Activated T-helper 17 cell treated with anti-CD3 and anti-CD28 coated beads, Interleukin-2, amount 50 U/mL, for 72 hours (primary cell): ENCODE measurements around the gene GPSM3. TPM values are rescaled to one million over a fixed set of nuclear protein-coding genes. Genes with fewer than 3 reads are reported as not detected.
"Not testable (repeated sequence)": the region's sequence is repeated elsewhere in the genome, so short reads cannot be mapped to it uniquely, and the experiment has no call there.

ENCODE experiments used
- ATAC-seq: fragments of 150-1000 bp; cut with Tn5 transposase; replicated peaks from 2 replicates; pipeline ENCODE4 v1.10.0; 2021; ENCODE audit warnings: mild to moderate bottlenecking, moderate library complexity
- H3K27ac Mint-ChIP-seq: one replicate; pipeline ENCODE4 v1.8.0; 2022; ENCODE audit warnings: mixed read lengths
- H3K27me3 Mint-ChIP-seq: one replicate; pipeline ENCODE4 v1.8.0; 2022; ENCODE audit warnings: mixed read lengths
- H3K36me3 Mint-ChIP-seq: one replicate; pipeline ENCODE4 v1.8.0; 2022; ENCODE audit warnings: low read depth, mild to moderate bottlenecking, mixed read lengths
- H3K4me1 Mint-ChIP-seq: one replicate; pipeline ENCODE4 v1.8.0; 2022; ENCODE audit warnings: mixed read lengths
- H3K4me3 Mint-ChIP-seq: one replicate; pipeline ENCODE4 v1.8.0; 2022; ENCODE audit warnings: mild to moderate bottlenecking, mixed read lengths
- H3K9me3 Mint-ChIP-seq: one replicate; pipeline ENCODE4 v1.8.0; 2022; ENCODE audit warnings: mixed read lengths
- total RNA-seq, 2 donors: library from RNA; stranded (reverse); gene quantifications; one replicate each; pipeline ENCODE4 v1.2.3, GENCODE V29; 2022

The GPSM3 gene
- total RNA-seq, 2 donors from 2014 or later = 136 to 227 TPM

DNA sequence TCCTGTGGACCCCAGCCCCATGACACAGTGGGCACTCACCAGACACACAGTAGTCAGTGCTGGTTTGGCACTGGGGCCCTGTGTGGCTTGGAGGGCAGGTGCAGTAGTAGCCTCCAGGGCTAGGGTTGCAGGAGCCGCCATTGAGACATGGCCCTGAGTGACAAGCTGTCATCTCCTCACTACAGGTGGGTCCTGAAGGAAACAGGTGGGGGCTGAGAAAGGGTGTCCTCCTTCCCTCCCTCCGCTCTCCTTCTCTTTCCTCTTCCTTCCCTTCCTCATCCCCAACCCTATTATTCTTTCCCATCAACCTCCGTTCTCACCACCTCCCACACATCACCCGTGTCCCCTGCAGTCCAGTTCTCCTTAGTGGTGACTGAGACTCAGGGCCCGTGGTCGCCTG, 21.2 kb upstream of the GPSM3 start:
- Mint-ChIP-seq H3K9me3 (no peaks in the 10 kb centered on the region), H3K27ac (no peak overlapping the region), H3K4me3 (no peak overlapping the region), H3K27me3 (no peaks in the 10 kb centered on the region), H3K4me1 (no peaks in the 10 kb centered on the region), H3K36me3 (no peaks in the 10 kb centered on the region)
- no peak for ATAC-seq

DNA sequence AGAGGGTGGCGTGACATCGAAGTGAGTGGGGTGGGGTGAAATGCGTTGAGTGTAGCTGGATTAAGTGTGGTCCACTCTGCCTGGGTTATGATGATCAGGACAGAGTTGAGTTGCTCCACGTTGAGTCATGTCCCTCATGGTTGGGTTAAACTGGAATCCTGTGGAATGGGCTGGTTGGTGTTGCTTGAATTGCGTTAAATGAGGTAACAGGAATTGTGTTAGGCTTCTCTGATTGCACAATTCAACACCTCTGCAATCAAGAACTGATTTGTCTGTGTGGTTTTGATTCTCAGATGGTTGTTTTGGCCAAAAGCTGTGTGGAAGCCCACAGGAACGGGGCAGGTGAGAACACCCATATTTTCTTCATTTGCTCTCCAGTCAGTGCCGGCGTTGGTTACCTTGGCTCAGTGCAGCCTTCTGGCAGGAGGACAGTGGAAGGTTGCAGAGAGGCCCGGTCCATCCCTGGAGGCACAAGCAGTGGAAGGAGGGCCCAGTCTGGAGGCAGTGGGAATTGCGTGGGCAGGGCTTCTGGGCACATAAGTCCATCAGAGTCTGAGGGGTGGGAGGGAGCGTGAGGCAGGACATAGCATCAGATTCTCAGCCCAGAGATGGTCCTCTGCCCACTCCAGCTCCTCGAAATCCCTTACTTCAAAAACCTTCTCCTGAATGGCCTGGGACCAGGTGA, 19.8 kb upstream of the GPSM3 start:
- Mint-ChIP-seq H3K36me3 (no peaks in the 10 kb centered on the region), H3K9me3 (no peaks in the 10 kb centered on the region), H3K4me3 (no peak overlapping the region), H3K27me3 (no peaks in the 10 kb centered on the region), H3K27ac (no peak overlapping the region), H3K4me1 (no peaks in the 10 kb centered on the region)
- no peak for ATAC-seq

DNA sequence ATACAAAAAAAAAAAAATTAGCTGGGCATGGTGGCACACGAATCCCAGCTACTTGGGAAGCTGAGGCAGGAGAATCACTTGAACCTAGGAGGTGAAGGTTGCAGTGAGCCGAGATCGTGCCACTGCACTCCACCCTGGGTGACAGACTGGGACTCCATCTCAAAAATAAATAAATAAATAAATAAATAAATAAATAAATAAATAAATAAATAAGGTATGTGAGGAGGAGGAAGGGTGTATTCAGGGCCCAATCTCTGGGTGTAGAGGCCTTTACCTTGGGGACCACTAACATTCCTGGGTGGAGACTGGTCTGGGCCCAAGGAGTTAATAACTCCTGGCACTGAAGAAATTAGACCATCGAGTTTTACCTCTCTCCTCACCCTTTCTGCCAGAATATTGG, 19.0 kb upstream of the GPSM3 start:
- not testable (repeated sequence) for H3K4me3 Mint-ChIP-seq, H3K9me3 Mint-ChIP-seq, H3K4me1 Mint-ChIP-seq, H3K27ac Mint-ChIP-seq, H3K27me3 Mint-ChIP-seq, H3K36me3 Mint-ChIP-seq, ATAC-seq

DNA sequence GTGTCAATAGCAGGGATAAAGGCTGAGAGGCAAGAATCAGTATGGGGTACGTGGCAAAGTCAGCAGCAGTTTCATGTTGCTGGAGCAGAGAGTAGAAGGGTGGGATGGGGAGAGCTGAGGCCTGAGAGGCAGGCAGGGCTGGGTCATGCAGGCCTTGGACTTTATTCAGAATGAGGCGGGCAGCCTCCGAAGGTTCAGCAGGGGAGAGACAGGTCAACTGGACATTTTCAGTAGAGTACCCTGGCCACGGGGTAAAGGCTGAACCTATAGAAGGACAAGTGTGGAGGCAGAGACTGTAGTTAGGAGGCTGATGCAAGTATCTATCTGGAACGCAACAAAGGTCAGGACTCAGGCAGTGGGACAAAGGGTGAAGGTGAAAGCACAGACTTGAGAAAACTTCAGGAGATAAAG, 17.8 kb upstream of the GPSM3 start:
- H3K9me3 Mint-ChIP-seq = no peaks in the 10 kb centered on the region
- no peaks in the 10 kb centered on the region for H3K4me1 Mint-ChIP-seq
- no peak overlapping the region for H3K4me3 Mint-ChIP-seq
- no peaks in the 10 kb centered on the region for H3K36me3 Mint-ChIP-seq
- no peak for ATAC-seq
- H3K27me3 Mint-ChIP-seq = no peaks in the 10 kb centered on the region
- no peak overlapping the region for H3K27ac Mint-ChIP-seq

DNA sequence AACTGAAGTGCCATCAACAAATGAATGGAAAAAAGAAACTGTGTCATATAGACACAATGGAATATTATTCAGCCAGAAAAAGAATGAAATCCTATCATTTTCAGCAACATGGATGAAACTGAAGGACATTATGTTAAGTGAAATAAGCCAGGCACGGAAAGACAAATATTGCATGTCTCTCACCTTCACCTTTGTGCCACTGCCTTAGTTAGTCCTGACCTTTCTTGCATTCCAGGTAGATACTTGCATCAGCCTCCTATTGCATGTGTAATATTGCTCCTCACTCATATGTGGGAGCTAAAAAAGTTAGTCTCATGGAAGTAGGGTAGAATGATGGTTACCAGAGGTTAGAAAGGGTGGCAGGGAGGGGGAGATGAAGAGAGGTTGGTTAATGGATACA, 16.6 kb upstream of the GPSM3 start:
- Mint-ChIP-seq H3K9me3 (no peaks in the 10 kb centered on the region), H3K36me3 (no peaks in the 10 kb centered on the region), H3K4me1 (no peaks in the 10 kb centered on the region), H3K27me3 (no peaks in the 10 kb centered on the region), H3K4me3 (no peak overlapping the region), H3K27ac (no peak overlapping the region)
- ATAC-seq = no peak

DNA sequence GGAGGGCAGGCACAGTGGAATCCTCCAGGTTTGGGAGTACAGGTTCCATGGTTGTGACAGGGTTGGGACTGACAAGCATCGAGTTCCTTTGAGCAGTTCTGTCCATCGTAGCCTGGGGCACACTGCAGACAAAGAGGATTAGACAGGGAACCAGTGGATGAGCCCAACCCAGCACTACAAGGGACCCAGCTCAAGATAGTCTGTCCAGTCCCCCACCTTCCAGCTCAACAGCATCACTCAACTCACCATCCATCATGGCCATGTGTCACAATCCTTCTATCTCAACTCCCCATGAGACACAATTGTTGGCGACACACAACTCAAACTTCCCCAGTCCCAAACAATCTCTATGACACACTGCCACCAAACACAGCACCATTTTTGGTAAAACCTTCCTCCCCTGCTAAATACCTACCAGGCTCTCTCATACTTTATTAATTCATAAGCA, 11.8 kb upstream of the GPSM3 start:
- Mint-ChIP-seq H3K27me3 (peaks cover 3% of the 10 kb centered on the region), H3K4me3 (no peak overlapping the region), H3K4me1 (no peaks in the 10 kb centered on the region), H3K36me3 (no peaks in the 10 kb centered on the region), H3K27ac (no peak overlapping the region), H3K9me3 (no peaks in the 10 kb centered on the region)
- no peak for ATAC-seq

DNA sequence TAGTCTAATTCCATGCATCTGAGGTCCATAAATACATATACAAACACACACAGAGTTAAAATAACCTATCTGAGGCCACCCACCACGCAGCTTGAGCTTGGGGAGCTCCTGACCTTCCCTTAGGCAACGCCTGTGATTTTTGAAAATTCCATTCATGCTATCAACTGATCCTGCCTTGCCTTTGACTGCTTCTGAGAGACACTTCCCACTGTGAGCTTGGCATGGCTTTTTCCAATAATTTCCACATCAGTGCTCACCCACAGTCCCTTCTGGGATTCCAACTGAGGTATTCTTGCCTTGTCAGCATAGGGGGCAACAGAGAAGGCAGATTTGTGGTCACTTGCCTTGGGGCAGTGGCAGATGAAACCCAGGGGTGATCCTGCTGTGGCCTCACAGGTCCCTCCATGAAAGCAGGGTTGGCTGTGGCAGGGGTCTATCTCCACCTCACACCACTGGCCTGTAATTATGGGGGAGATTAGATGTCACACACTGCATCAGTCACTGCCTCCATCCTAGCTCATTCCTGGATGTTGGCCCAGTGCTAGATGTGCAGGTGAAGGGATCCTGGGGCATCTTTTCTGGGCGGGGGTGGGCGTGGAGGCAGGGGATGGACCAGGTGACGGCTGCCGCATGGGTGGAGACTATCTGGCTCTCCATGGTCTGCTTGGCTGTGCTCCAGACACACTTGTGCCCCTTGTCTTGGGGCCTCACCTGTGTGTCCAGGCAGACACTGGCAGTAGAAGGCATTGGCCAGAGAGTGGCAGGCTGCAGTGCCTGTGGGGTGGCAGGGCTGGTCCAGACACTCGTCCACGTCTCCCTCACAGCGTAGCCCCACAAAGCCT, 11.2 kb upstream of the GPSM3 start:
- Mint-ChIP-seq H3K27ac (no peak overlapping the region), H3K36me3 (no peaks in the 10 kb centered on the region), H3K4me3 (no peak overlapping the region), H3K9me3 (no peaks in the 10 kb centered on the region), H3K4me1 (no peaks in the 10 kb centered on the region), H3K27me3 (peaks cover 3% of the 10 kb centered on the region)
- ATAC-seq = no peak

DNA sequence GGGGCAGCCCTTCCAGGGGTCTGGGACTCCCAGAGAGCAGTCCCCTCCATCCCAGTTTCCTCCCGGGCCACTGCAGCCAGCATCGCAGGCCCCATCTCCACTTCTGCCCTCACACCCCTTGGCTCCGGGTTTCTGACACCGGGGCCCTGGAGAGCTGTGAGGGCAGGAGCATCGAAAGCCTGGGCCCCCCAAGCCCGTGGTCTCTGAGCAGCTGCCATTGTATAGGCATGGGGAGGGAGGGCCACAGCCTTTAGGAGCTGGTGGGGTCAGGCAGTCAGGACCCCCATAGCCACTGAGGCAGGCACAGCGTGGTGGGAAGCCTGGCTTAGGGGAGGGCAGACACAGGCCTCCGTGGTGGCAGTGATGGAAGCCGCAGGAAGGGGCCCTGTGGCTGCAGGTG, 9.7 kb upstream of the GPSM3 start:
- ATAC-seq = no peak
- Mint-ChIP-seq H3K36me3 (no peaks in the 10 kb centered on the region), H3K9me3 (no peaks in the 10 kb centered on the region), H3K4me3 (no peak overlapping the region), H3K27ac (no peak overlapping the region), H3K27me3 (peaks cover 3% of the 10 kb centered on the region), H3K4me1 (no peaks in the 10 kb centered on the region)

DNA sequence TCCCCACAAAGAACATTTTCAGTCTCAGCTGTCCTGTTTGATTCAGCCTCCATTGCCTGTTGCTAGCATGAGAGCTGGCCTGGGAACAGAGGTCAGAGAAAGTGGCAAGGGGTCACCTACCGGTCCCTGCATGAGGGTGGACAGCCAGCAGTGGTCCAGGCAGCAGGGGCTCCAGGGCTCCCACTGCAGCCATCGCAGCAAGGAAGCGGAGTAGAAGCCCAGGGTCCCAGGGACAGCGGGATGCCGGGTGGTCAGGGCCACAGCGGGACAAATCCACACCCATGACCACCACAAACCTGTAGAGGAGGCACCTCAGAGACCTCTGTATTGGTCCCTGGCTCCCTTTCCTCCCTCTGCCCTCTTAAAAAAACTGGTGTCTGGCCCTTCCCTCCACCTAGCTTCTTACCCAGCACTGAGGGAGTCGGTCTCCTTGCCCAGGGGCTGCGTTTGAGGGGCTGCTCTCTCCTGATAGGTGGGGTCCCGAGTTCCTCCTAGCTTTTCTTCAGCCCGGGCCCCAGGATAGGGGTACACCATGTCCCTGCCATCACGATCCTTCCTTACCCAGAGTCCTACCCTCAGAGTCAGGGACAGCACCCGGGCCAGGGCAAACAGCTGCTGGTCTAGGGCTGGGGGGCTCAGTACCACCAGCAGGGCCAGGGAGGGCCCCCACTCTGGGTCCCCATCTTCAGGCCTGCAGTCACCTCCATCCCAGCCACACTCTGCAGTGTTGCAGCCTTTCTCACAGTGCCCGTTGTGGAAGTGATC, 8.4 kb upstream of the GPSM3 start:
- no peak for ATAC-seq
- H3K27ac Mint-ChIP-seq = no peak overlapping the region
- H3K9me3 Mint-ChIP-seq = no peaks in the 10 kb centered on the region

DNA sequence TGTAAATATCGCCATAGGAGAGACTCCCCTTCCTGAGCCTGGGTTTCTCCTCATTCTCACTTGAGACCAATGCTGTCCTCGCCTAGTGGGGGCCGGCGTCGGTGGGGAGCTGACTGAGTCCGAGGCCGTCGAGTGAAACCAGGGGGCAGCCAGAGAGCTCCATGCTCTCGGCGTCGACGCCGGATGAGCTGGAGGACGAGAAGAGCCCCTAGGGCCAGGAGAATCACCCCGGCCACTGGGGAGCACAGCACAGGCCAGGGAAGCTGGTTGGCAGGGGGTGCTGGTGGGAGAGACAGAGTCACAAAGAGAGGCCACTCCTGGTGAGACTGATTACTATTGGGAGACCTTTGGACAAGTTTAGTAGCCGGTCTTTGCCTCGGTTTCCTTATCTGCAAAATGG, 6.4 kb upstream of the GPSM3 start:
- Mint-ChIP-seq H3K9me3 (no peaks in the 10 kb centered on the region), H3K4me3 (no peak overlapping the region), H3K36me3 (no peaks in the 10 kb centered on the region), H3K4me1 (peaks cover 17% of the 10 kb centered on the region), H3K27me3 (peaks cover 3% of the 10 kb centered on the region), H3K27ac (no peak overlapping the region)
- ATAC-seq = no peak

More for the DNA sequence above, 8.4 kb upstream of the GPSM3 start:
- Mint-ChIP-seq H3K27me3 (peaks cover 3% of the 10 kb centered on the region), H3K4me1 (peaks cover 4% of the 10 kb centered on the region), H3K36me3 (no peaks in the 10 kb centered on the region), H3K4me3 (no peak overlapping the region)

DNA sequence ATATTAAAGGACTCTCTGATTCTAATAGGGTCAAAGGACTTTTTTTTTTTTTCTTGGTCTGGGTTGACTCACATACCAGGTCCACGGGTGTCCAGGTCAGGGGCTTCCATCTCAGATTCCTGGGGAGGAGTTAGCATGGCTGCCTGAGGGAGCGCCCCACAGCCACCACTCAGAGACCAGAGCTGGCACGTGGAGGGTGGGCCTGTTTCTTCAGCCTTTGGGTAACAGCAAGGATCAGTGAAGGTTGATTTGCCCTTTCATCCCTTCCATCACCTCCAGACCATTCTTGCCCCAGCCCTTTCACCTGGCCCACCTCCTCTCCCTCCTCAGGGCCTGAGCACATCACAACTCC, 5.9 kb upstream of the GPSM3 start:
- no peak overlapping the region for H3K27ac Mint-ChIP-seq
- H3K9me3 Mint-ChIP-seq = no peaks in the 10 kb centered on the region
- no peaks in the 10 kb centered on the region for H3K36me3 Mint-ChIP-seq
- H3K4me3 Mint-ChIP-seq = no peak overlapping the region
- ATAC-seq = no peak
- peaks cover 3% of the 10 kb centered on the region for H3K27me3 Mint-ChIP-seq
- peaks cover 22% of the 10 kb centered on the region for H3K4me1 Mint-ChIP-seq

DNA sequence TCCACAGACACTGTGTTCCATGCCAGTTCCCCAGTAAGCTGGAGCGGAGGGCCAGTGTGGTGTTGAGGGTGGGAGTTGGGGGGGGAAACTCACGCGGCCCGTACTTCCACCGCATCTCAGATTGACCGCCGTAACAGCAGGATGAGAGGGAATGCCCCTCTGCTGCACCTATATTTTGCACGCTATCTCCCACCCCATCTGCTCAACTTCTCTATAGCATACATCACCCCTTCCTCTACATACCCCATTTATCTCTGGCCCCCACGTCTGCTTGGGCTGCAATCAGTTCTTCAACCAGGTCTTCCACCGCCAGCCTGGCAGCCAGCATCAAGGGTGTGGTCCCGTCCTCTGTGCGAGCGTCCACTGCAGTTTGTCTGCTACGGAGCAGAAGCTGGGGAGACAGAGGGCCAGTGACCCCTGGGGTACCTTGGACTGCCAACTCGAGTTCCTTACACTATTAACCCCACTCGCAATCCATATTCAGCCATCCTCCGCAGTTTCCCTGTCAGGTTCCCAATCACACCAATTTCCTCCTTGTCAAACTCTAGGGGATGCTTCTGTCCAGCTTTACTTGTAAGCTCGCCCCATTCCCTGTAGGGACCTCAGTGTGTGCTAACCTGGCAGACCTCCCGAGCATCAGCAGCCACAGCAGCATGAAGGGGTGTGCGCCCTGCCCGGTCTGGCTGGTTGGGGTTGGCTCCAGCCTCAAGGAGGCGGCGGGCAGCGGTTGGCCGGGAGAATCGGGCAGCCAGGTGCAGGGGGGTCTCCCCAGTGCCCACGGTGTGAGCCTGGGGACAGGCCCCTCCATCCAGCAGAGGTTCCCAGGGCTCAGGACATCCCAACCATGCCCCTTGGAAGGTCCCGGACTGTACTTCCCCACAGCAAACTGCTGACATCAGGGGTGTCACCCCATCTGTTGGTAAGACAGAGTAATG, 4.5 kb upstream of the GPSM3 start:
- Mint-ChIP-seq H3K27me3 (peaks cover 3% of the 10 kb centered on the region), H3K9me3 (no peaks in the 10 kb centered on the region), H3K4me1 (peaks cover 23% of the 10 kb centered on the region), H3K36me3 (peaks cover 11% of the 10 kb centered on the region), H3K27ac (peak overlapping the region; percentile 97), H3K4me3 (peak overlapping the region; percentile 98)
- ATAC-seq = no peak

DNA sequence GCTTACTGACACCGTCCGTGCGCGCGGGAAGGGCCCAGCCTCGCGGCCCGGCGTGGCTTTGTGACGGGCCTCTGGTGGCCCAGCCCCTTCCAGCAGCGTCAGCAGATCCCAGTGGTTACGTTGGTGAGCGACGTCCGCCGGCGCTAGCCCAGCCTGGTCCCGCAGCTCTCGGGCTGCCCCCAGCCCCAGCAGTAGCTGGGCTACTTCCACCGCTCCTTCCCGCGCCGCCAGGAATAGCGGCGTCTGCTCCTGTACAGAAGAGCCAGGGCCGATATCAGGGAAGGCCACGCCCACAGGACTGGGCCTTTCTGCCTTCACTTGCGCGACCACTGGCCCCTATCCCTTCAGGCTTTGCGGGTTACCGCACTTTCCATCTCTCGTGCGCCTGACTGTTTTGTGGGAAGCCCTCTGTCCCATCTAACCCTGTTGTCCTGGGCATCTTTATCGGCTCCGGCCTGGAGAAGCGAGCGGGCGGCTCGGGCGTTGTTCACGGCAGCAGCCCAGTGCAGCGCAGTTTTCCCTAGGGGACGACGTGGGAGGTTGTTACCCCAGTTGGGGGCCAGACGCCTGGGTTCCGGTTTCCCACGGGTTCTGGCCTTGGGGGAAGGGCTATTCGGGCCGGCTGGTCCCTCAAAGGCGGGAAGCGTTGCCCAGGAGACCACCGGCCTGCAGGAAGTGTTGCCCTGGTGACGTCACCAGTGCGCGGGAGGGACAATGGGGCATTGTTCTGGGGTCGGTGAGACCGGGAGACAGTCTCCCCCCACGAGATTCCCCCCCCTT, 3.6 kb upstream of the GPSM3 start:
- peak overlapping the region; percentile 97 for H3K27ac Mint-ChIP-seq
- H3K4me3 Mint-ChIP-seq = peak overlapping the region; percentile 98
- ATAC-seq = peak; percentile 87
- H3K36me3 Mint-ChIP-seq = peaks cover 19% of the 10 kb centered on the region
- H3K4me1 Mint-ChIP-seq = peaks cover 23% of the 10 kb centered on the region
- no peaks in the 10 kb centered on the region for H3K9me3 Mint-ChIP-seq
- peaks cover 3% of the 10 kb centered on the region for H3K27me3 Mint-ChIP-seq
